ENCODE results near the gene CYP19A1.

The CYP19A1 gene

DNA sequence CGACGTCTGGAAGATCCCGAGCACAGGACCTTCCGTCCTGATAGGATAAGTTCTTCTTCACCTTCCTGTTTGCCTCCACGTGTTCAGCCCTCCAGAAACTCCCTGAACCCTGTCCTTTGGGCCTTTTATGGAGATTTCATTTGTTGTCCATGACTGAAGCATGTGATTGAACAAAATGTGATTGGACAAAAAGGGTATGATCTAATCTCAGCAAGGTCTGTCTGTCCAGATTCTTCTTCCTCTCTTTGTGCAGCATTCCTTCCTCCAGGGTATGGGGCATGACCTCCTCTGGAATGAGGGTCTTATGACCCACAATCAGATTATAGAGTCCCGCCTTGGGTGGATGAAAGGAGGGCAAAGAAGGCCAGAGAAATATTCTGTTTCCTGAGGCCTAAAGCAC lies at the start of gene CYP19A1:
Gene CYP19A1 (minus strand): TSS at position 101 of the 400 bp plus-strand sequence. CDS start 95,684 bp downstream, outside the sequence.
- DNase-seq (ENCODE audit: low read depth): no peak
- H3K4me3 ChIP-seq (ENCODE audit: low read depth, low read length): no peak within 1 kb of the TSS
- TF ChIP-seq, protein P1, sequence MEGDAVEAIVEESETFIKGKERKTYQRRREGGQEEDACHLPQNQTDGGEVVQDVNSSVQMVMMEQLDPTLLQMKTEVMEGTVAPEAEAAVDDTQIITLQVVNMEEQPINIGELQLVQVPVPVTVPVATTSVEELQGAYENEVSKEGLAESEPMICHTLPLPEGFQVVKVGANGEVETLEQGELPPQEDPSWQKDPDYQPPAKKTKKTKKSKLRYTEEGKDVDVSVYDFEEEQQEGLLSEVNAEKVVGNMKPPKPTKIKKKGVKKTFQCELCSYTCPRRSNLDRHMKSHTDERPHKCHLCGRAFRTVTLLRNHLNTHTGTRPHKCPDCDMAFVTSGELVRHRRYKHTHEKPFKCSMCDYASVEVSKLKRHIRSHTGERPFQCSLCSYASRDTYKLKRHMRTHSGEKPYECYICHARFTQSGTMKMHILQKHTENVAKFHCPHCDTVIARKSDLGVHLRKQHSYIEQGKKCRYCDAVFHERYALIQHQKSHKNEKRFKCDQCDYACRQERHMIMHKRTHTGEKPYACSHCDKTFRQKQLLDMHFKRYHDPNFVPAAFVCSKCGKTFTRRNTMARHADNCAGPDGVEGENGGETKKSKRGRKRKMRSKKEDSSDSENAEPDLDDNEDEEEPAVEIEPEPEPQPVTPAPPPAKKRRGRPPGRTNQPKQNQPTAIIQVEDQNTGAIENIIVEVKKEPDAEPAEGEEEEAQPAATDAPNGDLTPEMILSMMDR (IDR thresholded peaks at IDR 0.05; ENCODE audit: insufficient read depth, low read depth, low read length, missing control alignments): no peak

DNA sequence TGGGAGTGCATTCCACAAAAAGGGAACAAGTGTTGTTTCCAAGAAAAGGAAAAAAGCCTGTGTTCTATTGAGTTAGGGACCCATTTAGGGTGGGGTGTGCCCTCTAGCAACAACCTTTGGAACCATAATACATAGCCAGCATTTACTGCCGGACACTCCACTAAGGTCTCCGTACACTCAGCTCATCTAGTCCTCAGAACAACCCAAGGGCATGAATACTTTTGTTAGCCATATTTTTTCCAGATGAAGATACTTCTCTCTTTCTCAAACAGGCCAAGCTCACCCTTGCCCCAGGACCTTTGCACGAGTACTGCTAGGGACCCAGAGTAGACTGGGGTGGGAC lies 49.3 kb upstream of the CYP19A1 start:
- no peak overlapping the region for H3K4me3 ChIP-seq (ENCODE audit: low read depth, low read length)
- TF ChIP-seq, protein P1 (IDR thresholded peaks at IDR 0.05; ENCODE audit: insufficient read depth, low read depth, low read length, missing control alignments): no peak
- DNase-seq (ENCODE audit: low read depth): no peak

DNA sequence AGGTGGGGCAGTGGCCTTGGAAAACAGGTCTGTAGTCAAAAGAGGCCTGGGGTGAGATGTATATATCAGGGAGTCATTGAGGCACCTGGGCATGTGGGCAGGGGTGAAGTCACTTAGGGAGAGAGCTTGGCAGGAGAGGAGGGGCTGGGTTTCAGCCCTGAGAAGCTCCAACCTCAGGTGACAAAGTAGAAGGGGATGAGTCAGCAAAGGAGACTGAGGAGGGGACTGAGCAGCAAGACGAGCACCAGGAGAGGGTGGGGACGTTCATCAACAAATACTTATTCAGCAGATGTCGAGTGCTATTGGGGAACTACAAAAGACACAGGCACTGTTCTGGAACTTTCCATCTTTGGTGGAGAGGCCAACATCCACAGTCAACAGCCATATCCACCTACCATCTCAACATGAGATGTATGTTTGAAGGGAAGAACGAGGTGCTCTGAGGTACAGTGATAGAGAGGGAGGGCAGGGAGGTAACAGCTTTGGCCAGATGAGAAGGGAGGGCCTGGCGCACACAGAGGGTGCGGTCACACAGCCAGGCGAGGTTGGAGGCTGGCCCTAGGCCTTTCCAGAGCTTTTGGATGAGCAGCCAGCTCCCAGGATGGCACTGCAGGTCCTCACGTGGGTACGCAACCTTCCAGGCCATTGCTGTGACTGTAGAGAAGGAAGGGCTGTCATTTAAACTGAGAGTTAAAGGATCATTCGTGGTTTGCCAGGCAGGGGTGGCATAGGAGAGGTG lies 48.7 kb upstream of the CYP19A1 start:
- DNase-seq (ENCODE audit: low read depth): no peak
- TF ChIP-seq, protein P1 (IDR thresholded peaks at IDR 0.05; ENCODE audit: insufficient read depth, low read depth, low read length, missing control alignments): no peak
- H3K4me3 ChIP-seq (ENCODE audit: low read depth, low read length): no peak overlapping the region

DNA sequence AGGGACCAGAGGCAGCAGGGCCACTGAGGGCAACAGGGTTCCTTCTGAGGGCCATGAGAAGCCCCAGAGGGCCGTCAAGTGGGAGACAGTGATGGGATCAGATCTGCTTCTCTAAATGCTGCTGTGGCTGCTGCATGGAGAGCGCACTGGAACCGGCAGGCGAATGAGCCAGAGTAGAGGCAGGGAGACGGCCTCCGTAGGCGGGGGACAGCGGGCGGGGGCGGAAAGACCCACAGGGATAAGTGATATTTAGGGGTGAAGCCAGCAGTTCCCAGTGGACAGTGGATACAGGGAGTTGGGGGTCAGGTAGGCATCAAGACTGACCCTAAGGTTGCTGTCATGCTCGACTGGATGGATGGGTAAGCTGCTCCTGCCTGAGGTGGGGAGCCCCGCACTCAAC lies 48.1 kb upstream of the CYP19A1 start:
- TF ChIP-seq, protein P1 (IDR thresholded peaks at IDR 0.05; ENCODE audit: insufficient read depth, low read depth, low read length, missing control alignments): no peak
- no peak overlapping the region for H3K4me3 ChIP-seq (ENCODE audit: low read depth, low read length)
- no peak for DNase-seq (ENCODE audit: low read depth)

DNA sequence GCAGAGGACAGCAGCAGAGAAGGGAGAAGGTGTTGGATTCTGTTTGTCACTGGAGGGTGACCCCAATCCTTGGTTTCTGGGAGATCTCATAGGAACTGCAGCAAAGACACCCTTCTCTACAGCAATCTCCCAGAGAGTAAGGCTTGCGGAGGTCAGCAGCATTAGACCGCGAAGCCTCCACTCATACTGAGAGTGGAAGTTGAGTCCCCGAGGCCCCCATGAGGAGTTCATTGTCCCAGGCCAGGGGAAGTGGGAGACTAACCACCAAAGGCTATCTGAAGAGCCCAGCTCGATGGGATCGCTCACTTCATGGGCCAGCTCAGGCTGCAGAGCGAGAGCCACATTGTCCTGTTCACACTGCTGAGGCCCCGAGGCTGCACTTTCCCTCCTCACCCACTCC lies 47.6 kb upstream of the CYP19A1 start:
- TF ChIP-seq, protein P1 (IDR thresholded peaks at IDR 0.05; ENCODE audit: insufficient read depth, low read depth, low read length, missing control alignments): no peak
- DNase-seq (ENCODE audit: low read depth): no peak
- H3K4me3 ChIP-seq (ENCODE audit: low read depth, low read length): no peak overlapping the region

DNA sequence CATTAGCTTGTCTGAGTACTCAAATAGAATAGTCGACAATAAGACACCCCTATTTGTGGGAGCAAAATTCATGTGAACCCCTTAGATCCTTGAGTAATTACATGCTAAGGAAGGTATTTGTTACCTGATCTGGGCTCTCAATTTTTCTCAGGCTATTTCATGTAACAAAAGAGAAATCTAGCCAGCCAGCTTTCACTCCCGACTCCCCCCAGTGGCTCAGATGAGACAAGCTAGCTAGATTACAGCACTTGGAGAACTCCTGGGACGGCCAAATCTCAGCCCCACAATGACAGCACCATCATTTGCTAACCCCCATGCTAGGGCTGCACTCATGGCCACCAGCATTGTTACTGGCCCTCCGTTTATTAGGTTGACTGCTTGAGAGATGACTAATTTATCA lies 44.4 kb upstream of the CYP19A1 start:
- TF ChIP-seq, protein P1 (IDR thresholded peaks at IDR 0.05; ENCODE audit: insufficient read depth, low read depth, low read length, missing control alignments): peak; percentile 43
- DNase-seq (ENCODE audit: low read depth): peak; percentile 41

More for the DNA sequence above, 44.4 kb upstream of the CYP19A1 start:
- H3K4me3 ChIP-seq (ENCODE audit: low read depth, low read length): no peak overlapping the region
